Neural progenitor cell (in vitro differentiated cells): Measurements from ENCODE around the gene RFX3.

ENCODE experiments used
- CTCF ChIP-seq: fragments of 200-600 bp; sonication (generic); IDR thresholded peaks from 2 replicates; pipeline ENCODE4 v1.5.1; 2017; ENCODE audit warnings: antibody characterized with exemption, mild to moderate bottlenecking
- EZH2 ChIP-seq: fragments of 200-600 bp; sonication (generic); IDR thresholded peaks from 2 replicates; pipeline ENCODE4 v1.6.1; 2017; ENCODE audit warnings: antibody characterized with exemption, mild to moderate bottlenecking, moderate library complexity

- no peak for TF ChIP-seq CTCF
- TF ChIP-seq EZH2: no peak
These were observed 204.6 kb downstream of the RFX3 start for GRCh38 chr9:3321186-3321585.
